ENCODE measurements around the gene MKNK1.

MKNK1 gene

GRCh38 chr1:46637444-46638083 lies 33.5 kb upstream of the MKNK1 start:
- H3K36me3 Mint-ChIP-seq: peaks cover 34 to 64% of the 10 kb centered on the region in 2 donors
- DNase-seq: no peak
- H3K27ac Mint-ChIP-seq: no peak overlapping the region
- peaks cover 0 to 2% of the 10 kb centered on the region in 2 donors for H3K4me1 Mint-ChIP-seq
- no peaks in the 10 kb centered on the region for H3K9me3 Mint-ChIP-seq
- no peaks in the 10 kb centered on the region for H3K27me3 Mint-ChIP-seq
- H3K4me3 Mint-ChIP-seq: no peak overlapping the region
- no peak for ATAC-seq (replicated peaks)

- H3K4me3 Mint-ChIP-seq: no peak overlapping the region
- no peak overlapping the region for H3K27ac Mint-ChIP-seq
- no peak for DNase-seq
- no peak for ATAC-seq (replicated peaks)
- no peaks in the 10 kb centered on the region for H3K9me3 Mint-ChIP-seq
- peaks cover 25 to 52% of the 10 kb centered on the region in 2 donors for H3K36me3 Mint-ChIP-seq
- H3K27me3 Mint-ChIP-seq: no peaks in the 10 kb centered on the region
- peaks cover 0 to 2% of the 10 kb centered on the region in 2 donors for H3K4me1 Mint-ChIP-seq
Measured at GRCh38 chr1:46635205-46635604, 31.1 kb upstream of the MKNK1 start.

- no peaks in the 10 kb centered on the region for H3K27me3 Mint-ChIP-seq
- ATAC-seq (replicated peaks) (no peak), DNase-seq (no peak)
- H3K4me1 Mint-ChIP-seq: peaks cover 10 to 12% of the 10 kb centered on the region in 2 donors
- H3K36me3 Mint-ChIP-seq: peaks cover 26 to 40% of the 10 kb centered on the region in 2 donors
- H3K27ac Mint-ChIP-seq: no peak overlapping the region
- H3K4me3 Mint-ChIP-seq: no peak overlapping the region
- H3K9me3 Mint-ChIP-seq: no peaks in the 10 kb centered on the region
Measured at GRCh38 chr1:46630719-46631118, 26.7 kb upstream of the MKNK1 start.

GRCh38 chr1:46623743-46624644 lies 19.9 kb upstream of the MKNK1 start:
- no peak for DNase-seq
- H3K36me3 Mint-ChIP-seq: peaks cover 9 to 13% of the 10 kb centered on the region in 2 donors
- ATAC-seq (replicated peaks): no peak
- no peaks in the 10 kb centered on the region for H3K9me3 Mint-ChIP-seq
- H3K27me3 Mint-ChIP-seq: no peaks in the 10 kb centered on the region
- H3K27ac Mint-ChIP-seq: no peak overlapping the region
- H3K4me3 Mint-ChIP-seq: no peak overlapping the region
- H3K4me1 Mint-ChIP-seq: peaks cover 39 to 50% of the 10 kb centered on the region in 2 donors

GRCh38 chr1:46622344-46622743 lies 18.3 kb upstream of the MKNK1 start:
- no peak for DNase-seq
- Mint-ChIP-seq H3K9me3 (no peaks in the 10 kb centered on the region), H3K36me3 (peaks cover 3 to 7% of the 10 kb centered on the region in 2 donors)

GRCh38 chr1:46621930-46622329 lies 17.9 kb upstream of the MKNK1 start:
- DNase-seq (no peak), ATAC-seq (replicated peaks) (no peak)
- Mint-ChIP-seq H3K9me3 (no peaks in the 10 kb centered on the region), H3K27ac (peak overlapping the region; percentile 32), H3K4me3 (no peak overlapping the region), H3K36me3 (peaks cover 3 to 5% of the 10 kb centered on the region in 2 donors), H3K27me3 (no peaks in the 10 kb centered on the region), H3K4me1 (peaks cover 55 to 67% of the 10 kb centered on the region in 2 donors)

More at GRCh38 chr1:46622344-46622743, 18.3 kb upstream of the MKNK1 start:
- Mint-ChIP-seq H3K27ac (peak overlapping the region; percentile 32), H3K4me3 (no peak overlapping the region), H3K27me3 (no peaks in the 10 kb centered on the region), H3K4me1 (peaks cover 52 to 66% of the 10 kb centered on the region in 2 donors)
- no peak for ATAC-seq (replicated peaks)

GRCh38 chr1:46619656-46620258 lies 15.7 kb upstream of the MKNK1 start:
- ATAC-seq (replicated peaks) (no peak), DNase-seq (no peak)
- Mint-ChIP-seq H3K4me3 (no peak overlapping the region), H3K4me1 (peaks cover 63 to 77% of the 10 kb centered on the region in 2 donors), H3K36me3 (peaks cover 13 to 14% of the 10 kb centered on the region in 2 donors), H3K27me3 (no peaks in the 10 kb centered on the region), H3K9me3 (no peaks in the 10 kb centered on the region), H3K27ac (peak overlapping the region; percentile 95)

GRCh38 chr1:46618754-46619415 lies 14.8 kb upstream of the MKNK1 start:
- Mint-ChIP-seq H3K27me3 (no peaks in the 10 kb centered on the region), H3K4me1 (peaks cover 65 to 84% of the 10 kb centered on the region in 2 donors), H3K9me3 (no peaks in the 10 kb centered on the region), H3K36me3 (peaks cover 14 to 15% of the 10 kb centered on the region in 2 donors), H3K4me3 (peak overlapping the region; percentile 57 to 89), H3K27ac (peak overlapping the region; percentile 95)
- ATAC-seq (replicated peaks) (peak; percentile 75), DNase-seq (peak; percentile 62)

- Mint-ChIP-seq H3K4me3 (peak overlapping the region; percentile 89 to 93), H3K4me1 (peaks cover 69 to 90% of the 10 kb centered on the region in 2 donors), H3K36me3 (peaks cover 23 to 25% of the 10 kb centered on the region in 2 donors), H3K9me3 (no peaks in the 10 kb centered on the region), H3K27me3 (no peaks in the 10 kb centered on the region), H3K27ac (peak overlapping the region; percentile 95)
- no peak for ATAC-seq (replicated peaks)
- no peak for DNase-seq
Measured at GRCh38 chr1:46617833-46618232, 13.8 kb upstream of the MKNK1 start.

- DNase-seq: no peak
- no peaks in the 10 kb centered on the region for H3K27me3 Mint-ChIP-seq
- peaks cover 72 to 96% of the 10 kb centered on the region in 2 donors for H3K4me1 Mint-ChIP-seq
- ATAC-seq (replicated peaks): no peak
- H3K27ac Mint-ChIP-seq: peak overlapping the region; percentile 95
- H3K9me3 Mint-ChIP-seq: no peaks in the 10 kb centered on the region
- H3K36me3 Mint-ChIP-seq: peaks cover 28 to 31% of the 10 kb centered on the region in 2 donors
- H3K4me3 Mint-ChIP-seq: peak overlapping the region; percentile 89 to 93
Measured at GRCh38 chr1:46617108-46617800, 13.2 kb upstream of the MKNK1 start.

- Mint-ChIP-seq H3K4me3 (peak within 1 kb of the TSS; percentile 89 to 93), H3K9me3 (no peaks in the 10 kb centered on the region), H3K27me3 (no peaks in the 10 kb centered on the region), H3K36me3 (peaks cover 32 to 34% of the 10 kb centered on the region in 2 donors), H3K27ac (peak within 1 kb of the TSS; percentile 95), H3K4me1 (peaks cover 69 to 92% of the 10 kb centered on the region in 2 donors)
- ATAC-seq (replicated peaks): peak; percentile 60 to 68
- peak; percentile 66 for DNase-seq
Measured at GRCh38 chr1:46616277-46617107, 12.4 kb upstream of the MKNK1 start, which contains the start of gene MOB3C. MOB3C (minus strand) TSS chr1:46616811; CDS start chr1:46613321, 3,490 bp downstream.

GRCh38 chr1:46615735-46616134 lies 11.7 kb upstream of the MKNK1 start:
- peaks cover 39 to 42% of the 10 kb centered on the region in 2 donors for H3K36me3 Mint-ChIP-seq
- H3K4me1 Mint-ChIP-seq: peaks cover 68 to 92% of the 10 kb centered on the region in 2 donors
- ATAC-seq (replicated peaks) (no peak), DNase-seq (no peak)
- H3K9me3 Mint-ChIP-seq: no peaks in the 10 kb centered on the region
- H3K4me3 Mint-ChIP-seq: peak overlapping the region; percentile 89 to 93
- peak overlapping the region; percentile 95 for H3K27ac Mint-ChIP-seq
- H3K27me3 Mint-ChIP-seq: no peaks in the 10 kb centered on the region

GRCh38 chr1:46615088-46615487 lies 11.0 kb upstream of the MKNK1 start:
- peak overlapping the region; percentile 89 to 93 for H3K4me3 Mint-ChIP-seq

More at GRCh38 chr1:46615088-46615487, 11.0 kb upstream of the MKNK1 start:
- Mint-ChIP-seq H3K27me3 (no peaks in the 10 kb centered on the region), H3K4me1 (peaks cover 66 to 92% of the 10 kb centered on the region in 2 donors), H3K36me3 (peaks cover 45 to 48% of the 10 kb centered on the region in 2 donors), H3K9me3 (no peaks in the 10 kb centered on the region), H3K27ac (peak overlapping the region; percentile 95)
- no peak for ATAC-seq (replicated peaks)
- DNase-seq: no peak
